ENCODE results near the gene MYO18A. TPM values are rescaled to one million over a fixed set of nuclear protein-coding genes. Genes with fewer than 3 reads are reported as not detected.

The MYO18A gene
- total and polyA plus RNA-seq, 7 experiments from 2014 or later: 10.2 to 144 (median 95.3) TPM

DNA sequence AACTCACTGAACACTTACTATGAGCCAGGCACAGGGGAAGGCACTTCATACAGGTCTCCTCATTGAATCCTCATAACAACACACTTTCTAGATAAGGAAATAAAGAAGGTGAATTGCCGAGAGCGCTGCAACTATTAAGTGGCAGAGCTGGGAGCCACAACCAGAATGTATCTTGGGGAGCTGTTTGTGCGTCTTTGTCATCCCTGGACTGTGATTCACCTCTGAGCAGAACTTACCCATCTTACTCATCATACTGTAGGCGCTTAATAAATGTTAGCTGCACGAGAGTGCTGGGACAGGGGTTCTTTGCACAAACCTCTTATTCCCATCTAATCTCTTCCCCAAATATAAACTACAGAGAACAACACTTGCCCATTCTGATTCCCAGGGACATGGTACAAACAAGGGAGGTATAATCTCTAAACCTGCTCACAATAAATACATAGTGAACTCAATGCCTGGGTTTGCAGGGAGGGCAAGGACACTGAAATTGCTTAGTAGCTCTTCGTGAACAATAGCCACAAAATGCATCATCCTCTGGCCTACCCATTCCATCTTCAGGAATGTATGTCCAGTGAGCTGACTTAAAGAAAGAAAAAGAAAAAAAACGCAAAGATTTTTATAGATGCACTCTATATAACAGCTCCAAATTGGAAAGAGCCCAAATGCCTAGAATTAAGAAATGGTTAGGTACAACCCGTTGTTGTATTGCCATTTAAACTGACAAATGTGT lies 43.0 kb downstream of the MYO18A start:
- ChIA-PET CTCF (interaction anchor here (0.8 to 14.3 kb wide), 9 partner anchors 9 to 173 kb away, joined by 3 to 230 read pairs (median 4); partner anchors contain the start of gene MYO18A), POLR2A (interaction anchor here (0.7 to 1.3 kb wide), 3 partner anchors 10 to 40 kb away, joined by 3 read pairs; no protein-coding TSS in a partner anchor)
- Mint-ChIP-seq H3K9me3 (no peaks in the 10 kb centered on the region), H3K27me3 (no peaks in the 10 kb centered on the region), H3K36me3 (peaks cover 0 to 10% (median 0%) of the 10 kb centered on the region in 5 donors), H3K4me3 (peak overlapping the region in 8 of 10 donors; percentile 21 to 98 (median 94)), H3K4me1 (peaks cover 44 to 74% (median 62%) of the 10 kb centered on the region in 7 donors), H3K27ac (peak overlapping the region; percentile 83 to 98 (median 93))
- H3K4me3 ChIP-seq (ENCODE audit: low read length): no peak overlapping the region
- H3K27ac ChIP-seq (ENCODE audit: low read depth, low read length): peak overlapping the region; percentile 79
- H3K36me3 ChIP-seq (ENCODE audit: control insufficient read depth in 2 of 3, insufficient read depth in 3 of 3, low read length in 3 of 3): peaks cover 0 to 32% (median 0%) of the 10 kb centered on the region in 3 experiments
- no peaks in the 10 kb centered on the region for H3K27me3 ChIP-seq (ENCODE audit: control insufficient read depth in 2 of 2, insufficient read depth in 2 of 2, low read length in 2 of 2)
- intact Hi-C loops (cut with micrococcal nuclease): no loop called here
- ATAC-seq (no peak), DNase-seq (no peak)
- no peaks in the 10 kb centered on the region for H3K9me3 ChIP-seq (ENCODE audit: control insufficient read depth in 2 of 3, low read length in 3 of 3)
- H3K4me1 ChIP-seq (ENCODE audit: control insufficient read depth in 2 of 2, insufficient read depth in 2 of 2, low read length in 2 of 2): peaks cover 32 to 33% of the 10 kb centered on the region in 2 donors

DNA sequence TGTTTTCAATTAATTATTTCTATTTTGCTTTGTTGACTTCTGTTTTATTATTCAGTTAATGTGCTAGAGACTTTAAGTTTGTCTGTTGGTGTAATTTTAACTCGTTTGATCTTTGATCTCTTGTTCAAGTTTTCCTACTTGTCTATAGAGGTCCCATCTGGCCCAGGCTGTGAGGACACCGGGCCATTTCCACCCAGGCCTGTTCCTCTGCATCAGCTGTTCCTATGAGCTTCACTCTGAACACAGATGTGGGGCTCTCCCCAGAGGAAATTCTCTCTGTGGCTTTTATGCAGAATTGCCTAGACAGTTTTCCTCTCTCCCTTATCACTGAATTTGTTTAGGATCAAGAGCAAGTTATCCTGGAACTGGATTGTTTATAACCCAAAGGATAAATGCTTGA lies 44.7 kb downstream of the MYO18A start:
- ChIA-PET CTCF (interaction anchor here (1.3 kb wide), 1 partner anchor 12 kb away, joined by 6 read pairs; no protein-coding TSS in a partner anchor), POLR2A (no interaction called here)
- H3K4me1 Mint-ChIP-seq: peaks cover 47 to 76% (median 62%) of the 10 kb centered on the region in 7 donors
- H3K27ac ChIP-seq (ENCODE audit: low read depth, low read length): no peak overlapping the region
- no peaks in the 10 kb centered on the region for H3K27me3 ChIP-seq (ENCODE audit: control insufficient read depth in 2 of 2, insufficient read depth in 2 of 2, low read length in 2 of 2)
- peak overlapping the region in 1 of 10 donors; percentile 42 for H3K4me3 Mint-ChIP-seq
- peaks cover 0 to 10% (median 4%) of the 10 kb centered on the region in 5 donors for H3K36me3 Mint-ChIP-seq
- peak overlapping the region in 4 of 9 donors; percentile 1 to 91 (median 47) for H3K27ac Mint-ChIP-seq
- H3K27me3 Mint-ChIP-seq: no peaks in the 10 kb centered on the region
- H3K4me1 ChIP-seq (ENCODE audit: control insufficient read depth in 2 of 2, insufficient read depth in 2 of 2, low read length in 2 of 2): peaks cover 18 to 20% of the 10 kb centered on the region in 2 donors
- intact Hi-C loops (cut with micrococcal nuclease): no loop called here
- no peaks in the 10 kb centered on the region for H3K9me3 ChIP-seq (ENCODE audit: control insufficient read depth in 2 of 3, low read length in 3 of 3)
- H3K4me3 ChIP-seq (ENCODE audit: low read length): no peak overlapping the region
- ATAC-seq: no peak
- no peaks in the 10 kb centered on the region for H3K9me3 Mint-ChIP-seq
- DNase-seq: no peak
- H3K36me3 ChIP-seq (ENCODE audit: control insufficient read depth in 2 of 3, insufficient read depth in 3 of 3, low read length in 3 of 3): peaks cover 0 to 45% (median 0%) of the 10 kb centered on the region in 3 experiments

DNA sequence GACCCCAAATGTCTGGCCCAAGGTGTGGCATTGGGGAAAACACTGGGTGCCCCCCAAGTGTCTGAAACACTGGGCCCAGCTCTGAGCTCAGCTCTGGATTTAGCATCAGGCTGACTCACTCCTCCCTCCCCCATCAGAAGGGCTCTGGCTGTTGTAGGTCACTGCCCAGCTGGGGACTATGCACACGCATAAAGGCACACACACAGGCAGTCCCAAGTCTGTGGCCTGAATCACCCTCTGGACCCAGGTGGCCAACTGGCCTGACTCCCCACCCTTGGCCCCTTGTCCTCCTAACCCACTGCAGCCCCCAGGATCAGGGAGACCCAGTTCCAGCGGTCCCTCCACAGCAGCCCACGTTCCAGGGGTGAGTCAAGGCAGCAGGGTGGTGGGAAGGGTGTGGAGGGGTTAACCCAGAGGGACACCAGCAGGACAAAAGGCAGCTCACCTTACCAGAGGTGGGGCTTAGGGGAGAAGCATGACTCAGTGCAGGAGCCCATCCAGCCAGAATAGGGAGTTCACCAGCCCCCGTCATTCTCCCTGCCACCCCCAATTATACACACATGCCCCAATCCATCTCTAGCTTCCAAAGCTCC lies 47.0 kb downstream of the MYO18A start:
- H3K36me3 ChIP-seq (ENCODE audit: control insufficient read depth in 2 of 3, insufficient read depth in 3 of 3, low read length in 3 of 3): peaks cover 0 to 67% (median 0%) of the 10 kb centered on the region in 3 experiments
- Mint-ChIP-seq H3K4me3 (no peak overlapping the region), H3K4me1 (peaks cover 38 to 63% (median 53%) of the 10 kb centered on the region in 7 donors), H3K36me3 (peaks cover 0 to 13% (median 4%) of the 10 kb centered on the region in 5 donors), H3K27ac (peak overlapping the region in 1 of 9 donors; percentile 21), H3K9me3 (no peaks in the 10 kb centered on the region), H3K27me3 (no peaks in the 10 kb centered on the region)
- no peaks in the 10 kb centered on the region for H3K9me3 ChIP-seq (ENCODE audit: control insufficient read depth in 2 of 3, low read length in 3 of 3)
- ChIA-PET CTCF (interaction anchor here (0.7 to 2.6 kb wide), 6 partner anchors 9 to 47 kb away, joined by 3 to 11 read pairs (median 4); partner anchors contain the start of gene MYO18A), POLR2A (interaction anchor here (0.6 to 1.0 kb wide), 2 partner anchors 12 to 423 kb away, joined by 3 to 4 read pairs; no protein-coding TSS in a partner anchor)
- DNase-seq (no peak), ATAC-seq (peak; percentile 42)
- no peaks in the 10 kb centered on the region for H3K27me3 ChIP-seq (ENCODE audit: control insufficient read depth in 2 of 2, insufficient read depth in 2 of 2, low read length in 2 of 2)
- H3K4me1 ChIP-seq (ENCODE audit: control insufficient read depth in 2 of 2, insufficient read depth in 2 of 2, low read length in 2 of 2): peaks cover 14% of the 10 kb centered on the region in 2 donors
- no peak overlapping the region for H3K27ac ChIP-seq (ENCODE audit: low read depth, low read length)
- intact Hi-C loops (cut with micrococcal nuclease): no loop called here
- H3K4me3 ChIP-seq (ENCODE audit: low read length): no peak overlapping the region

DNA sequence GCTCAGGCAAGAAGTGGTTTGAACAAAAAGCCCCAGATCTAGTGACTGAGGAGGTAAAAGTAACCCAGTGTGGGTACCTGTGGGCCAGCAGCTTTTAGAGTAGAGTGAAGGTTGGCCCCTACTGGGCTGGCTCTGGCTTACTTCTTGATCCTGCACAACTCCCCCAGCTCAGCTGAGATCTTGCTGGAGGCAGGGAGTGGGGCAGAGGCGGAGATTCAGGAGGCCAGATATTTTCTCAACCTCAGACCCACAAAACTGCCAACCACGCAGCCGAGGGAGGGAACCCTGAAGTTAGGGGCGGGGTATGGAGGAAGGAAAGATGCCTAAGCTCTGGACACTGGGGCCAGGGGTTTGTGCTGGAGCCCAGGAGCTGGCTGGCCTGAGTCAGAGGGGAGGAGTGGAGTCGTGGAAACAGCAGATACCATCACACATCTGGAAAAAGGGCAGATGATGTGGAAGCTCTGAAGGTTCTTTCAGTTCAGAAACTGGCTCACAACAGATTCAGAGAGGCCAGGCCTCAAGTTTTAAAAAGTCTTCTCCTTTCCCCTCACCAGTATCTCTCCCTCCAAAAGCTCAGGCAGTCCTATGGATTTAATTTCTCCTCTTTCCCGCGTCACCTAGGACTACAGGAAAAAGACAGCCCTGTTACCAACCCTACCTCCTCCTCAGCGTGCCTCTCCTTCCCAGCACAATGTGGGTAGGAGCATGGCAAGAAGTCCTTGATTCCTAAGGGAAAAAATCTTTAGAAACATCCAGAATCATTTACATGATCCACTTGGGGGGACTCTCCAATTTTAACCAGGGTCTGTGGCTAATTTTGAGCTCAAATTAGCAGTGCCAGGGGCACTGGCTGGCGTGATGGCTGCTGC lies 48.1 kb downstream of the MYO18A start:
- no peak for ATAC-seq
- intact Hi-C loops (cut with micrococcal nuclease): no loop called here
- H3K36me3 Mint-ChIP-seq: peaks cover 0 to 10% (median 4%) of the 10 kb centered on the region in 5 donors
- peaks cover 27 to 51% (median 41%) of the 10 kb centered on the region in 7 donors for H3K4me1 Mint-ChIP-seq
- H3K9me3 Mint-ChIP-seq: no peaks in the 10 kb centered on the region
- peaks cover 2 to 5% of the 10 kb centered on the region in 2 donors for H3K4me1 ChIP-seq (ENCODE audit: control insufficient read depth in 2 of 2, insufficient read depth in 2 of 2, low read length in 2 of 2)
- H3K9me3 ChIP-seq (ENCODE audit: control insufficient read depth in 2 of 3, low read length in 3 of 3): no peaks in the 10 kb centered on the region
- peak overlapping the region in 2 of 10 donors; percentile 16 to 29 for H3K4me3 Mint-ChIP-seq
- H3K27ac Mint-ChIP-seq: peak overlapping the region in 7 of 9 donors; percentile 22 to 85 (median 67)
- POLR2A ChIA-PET: interaction anchor here (1.0 to 3.3 kb wide), 2 partner anchors 8 to 13 kb away, joined by 4 to 20 read pairs; no protein-coding TSS in a partner anchor
- no peak overlapping the region for H3K4me3 ChIP-seq (ENCODE audit: low read length)
- no peak overlapping the region for H3K27ac ChIP-seq (ENCODE audit: low read depth, low read length)
- H3K36me3 ChIP-seq (ENCODE audit: control insufficient read depth in 2 of 3, insufficient read depth in 3 of 3, low read length in 3 of 3): peaks cover 0 to 76% (median 0%) of the 10 kb centered on the region in 3 experiments
- DNase-seq: no peak
- H3K27me3 ChIP-seq (ENCODE audit: control insufficient read depth in 2 of 2, insufficient read depth in 2 of 2, low read length in 2 of 2): no peaks in the 10 kb centered on the region
- CTCF ChIA-PET: interaction anchor here (1.2 to 2.6 kb wide), 7 partner anchors 8 to 48 kb away, joined by 3 to 11 read pairs (median 4); partner anchors contain the start of gene MYO18A
- no peaks in the 10 kb centered on the region for H3K27me3 Mint-ChIP-seq

DNA sequence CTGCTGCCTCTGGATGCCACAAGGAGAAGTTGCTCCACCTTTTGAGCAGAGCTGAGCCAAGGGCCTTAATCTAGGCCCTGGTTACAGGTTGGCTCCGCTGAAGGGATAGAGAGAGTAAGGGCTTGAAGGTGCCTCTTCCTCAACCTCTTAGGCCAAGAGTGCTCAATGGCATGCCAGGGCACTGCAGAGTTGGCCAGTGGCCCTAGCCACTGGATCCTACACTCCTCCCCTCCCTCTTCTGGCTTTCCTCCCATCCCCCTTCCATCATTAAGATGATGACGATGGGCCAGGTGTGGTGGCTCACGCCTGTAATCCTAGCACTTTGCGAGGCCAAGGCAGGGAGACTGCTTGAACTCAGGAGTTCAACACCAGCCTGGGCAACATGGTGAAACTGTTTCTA lies 50.5 kb downstream of the MYO18A start:
- H3K4me3 Mint-ChIP-seq: no peak overlapping the region
- DNase-seq: no peak
- Histone ChIP-seq H3K4me3 (ENCODE audit: low read length) (no peak overlapping the region), H3K36me3 (ENCODE audit: control insufficient read depth in 2 of 3, insufficient read depth in 3 of 3, low read length in 3 of 3) (peaks cover 0 to 67% (median 0%) of the 10 kb centered on the region in 3 experiments), H3K27me3 (ENCODE audit: control insufficient read depth in 2 of 2, insufficient read depth in 2 of 2, low read length in 2 of 2) (no peaks in the 10 kb centered on the region), H3K9me3 (ENCODE audit: control insufficient read depth in 2 of 3, low read length in 3 of 3) (no peaks in the 10 kb centered on the region), H3K27ac (ENCODE audit: low read depth, low read length) (no peak overlapping the region), H3K4me1 (ENCODE audit: control insufficient read depth in 2 of 2, insufficient read depth in 2 of 2, low read length in 2 of 2) (peaks cover 0 to 5% of the 10 kb centered on the region in 2 donors)
- CTCF ChIA-PET: interaction anchor here (1.0 to 1.4 kb wide), 2 partner anchors 9 to 89 kb away, joined by 3 to 4 read pairs; no protein-coding TSS in a partner anchor
- intact Hi-C loops (cut with micrococcal nuclease): no loop called here
- H3K4me1 Mint-ChIP-seq: peaks cover 16 to 38% (median 26%) of the 10 kb centered on the region in 7 donors
- peak overlapping the region in 1 of 9 donors; percentile 25 for H3K27ac Mint-ChIP-seq
- POLR2A ChIA-PET: interaction anchor here (0.6 to 3.3 kb wide), 2 partner anchors 11 to 38 kb away, joined by 3 to 20 read pairs; no protein-coding TSS in a partner anchor
- peaks cover 0 to 4% (median 3%) of the 10 kb centered on the region in 5 donors for H3K36me3 Mint-ChIP-seq
- H3K27me3 Mint-ChIP-seq: no peaks in the 10 kb centered on the region
- no peak for ATAC-seq
- H3K9me3 Mint-ChIP-seq: no peaks in the 10 kb centered on the region
